Activated effector memory CD4-positive, alpha-beta T cell treated with Interleukin-2 at 50 U/mL for 16 hours (primary cell): ENCODE measurements around the gene CALN1.

Source experiments
- DNase-seq: peaks from one replicate; pipeline ENCODE4 v3.0.0-alpha.2; 2020

CALN1 gene

DNA sequence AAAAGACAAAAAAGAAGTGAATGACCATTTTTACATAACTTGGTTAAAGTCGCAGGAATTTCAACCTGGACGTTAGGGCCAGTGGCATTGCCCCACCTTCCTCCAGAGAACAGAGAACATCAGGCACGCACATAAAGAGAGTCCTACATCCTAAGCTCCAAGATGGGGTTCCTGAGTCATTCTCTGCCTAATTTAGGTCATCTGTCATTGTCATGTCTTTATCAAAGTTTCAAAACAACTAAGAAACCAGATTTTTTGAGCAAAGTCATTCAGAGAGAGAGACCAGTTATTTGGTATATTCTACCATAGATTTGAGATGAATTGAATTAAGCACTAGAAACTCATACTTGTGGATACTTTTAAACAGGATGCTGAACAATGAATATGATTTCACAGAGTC lies 241.7 kb downstream of the CALN1 start:
- no peak for DNase-seq

DNA sequence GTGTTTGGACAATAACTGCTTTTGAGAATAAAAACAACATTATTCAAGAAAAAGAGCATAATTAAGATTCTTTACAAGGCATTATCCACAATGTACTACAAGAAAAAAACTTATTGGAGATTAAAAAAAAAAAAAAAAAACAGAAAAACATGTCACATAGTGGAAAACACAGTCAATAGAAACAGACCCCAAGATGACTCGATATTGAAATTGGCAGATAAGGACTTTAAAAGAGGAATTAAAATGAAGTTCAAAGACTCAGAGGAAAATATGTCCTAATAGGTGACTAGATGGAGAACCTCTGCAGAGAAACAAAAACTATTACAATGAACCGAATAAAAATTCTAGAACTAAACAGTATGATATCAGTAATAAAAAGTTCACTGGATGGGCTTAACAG lies 248.9 kb downstream of the CALN1 start:
- no peak for DNase-seq

DNA sequence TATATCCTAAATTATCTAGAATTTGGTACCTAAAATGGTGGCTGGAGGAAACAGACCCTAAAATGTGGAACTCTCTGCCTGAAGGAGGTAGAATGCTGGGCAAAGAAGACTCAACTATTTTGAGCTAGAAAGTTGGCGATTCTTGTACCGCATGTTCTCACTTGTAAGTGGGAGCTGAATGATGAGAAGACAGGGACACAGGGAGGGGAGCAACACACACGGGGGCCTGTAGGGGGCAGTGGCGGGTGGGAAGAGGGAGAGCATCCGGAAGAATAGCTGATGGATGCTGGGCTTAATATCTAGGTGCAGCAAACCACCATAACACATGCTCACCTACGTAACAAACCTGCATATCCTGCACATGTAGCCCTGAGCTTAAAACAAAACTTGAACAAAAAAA lies 250.6 kb downstream of the CALN1 start:
- DNase-seq, result no peak

DNA sequence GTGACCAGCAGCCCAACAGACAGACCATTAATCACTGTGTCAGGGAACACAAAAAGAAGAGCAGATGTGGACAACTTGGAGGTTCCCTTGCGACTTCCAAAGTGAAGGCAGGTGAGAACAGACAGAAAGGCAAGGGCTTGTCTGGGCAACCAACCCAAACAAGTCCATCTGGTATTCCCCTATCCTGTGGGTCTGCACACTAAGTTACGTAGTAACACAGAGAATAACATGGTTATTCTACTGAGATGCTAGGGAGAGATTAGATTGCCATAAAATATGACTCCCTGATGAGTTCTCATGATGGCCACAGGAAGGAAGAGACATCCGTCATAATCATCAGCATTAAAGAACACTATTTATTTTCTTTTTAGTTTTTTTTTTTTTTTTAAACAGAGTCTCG lies 252.2 kb downstream of the CALN1 start:
- no peak for DNase-seq

DNA sequence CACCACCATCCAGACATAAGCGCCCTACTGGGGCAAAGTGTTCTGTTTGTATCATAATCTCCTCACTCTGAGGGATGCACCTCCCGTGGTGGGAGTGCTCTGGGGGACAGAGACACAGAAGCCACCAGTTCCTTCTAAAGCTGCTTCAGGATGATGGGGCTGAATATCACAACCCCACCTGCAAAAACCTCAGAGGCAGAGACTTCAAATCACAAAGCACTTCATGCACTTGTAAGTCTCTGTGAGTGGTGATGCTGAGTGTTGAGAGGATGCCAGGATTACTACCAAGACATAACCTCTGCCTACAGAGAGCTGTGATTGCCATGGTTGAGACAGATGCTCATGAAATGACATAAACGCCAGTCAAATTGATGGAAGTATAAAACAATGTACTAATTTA lies 255.5 kb downstream of the CALN1 start:
- no peak for DNase-seq

DNA sequence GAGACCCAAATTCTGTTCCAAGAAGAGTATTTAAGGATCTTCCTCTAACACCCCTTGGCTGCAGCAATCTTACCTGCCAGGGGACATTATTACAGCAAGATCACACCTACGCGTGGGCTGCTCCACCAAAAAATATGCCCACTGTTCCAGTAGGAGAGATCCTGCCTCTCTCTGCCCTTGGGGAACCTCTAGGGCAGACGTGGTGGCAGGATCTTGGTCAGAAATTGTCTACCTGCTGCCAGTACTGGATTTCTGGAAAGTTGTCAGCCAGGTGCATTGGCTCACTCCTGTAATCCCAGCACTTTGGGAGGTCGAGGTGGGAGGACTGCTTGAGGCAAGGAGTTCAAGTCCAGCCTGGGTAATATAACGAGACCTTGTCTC lies 259.0 kb downstream of the CALN1 start:
- no peak for DNase-seq

GRCh38 chr7:72152161-72153131 lies 259.7 kb downstream of the CALN1 start:
- no peak for DNase-seq

- DNase-seq, result no peak
These were observed 271.6 kb downstream of the CALN1 start for GRCh38 chr7:72140566-72140965.

GRCh38 chr7:72127136-72127535 lies 285.0 kb downstream of the CALN1 start:
- DNase-seq, result no peak

DNA sequence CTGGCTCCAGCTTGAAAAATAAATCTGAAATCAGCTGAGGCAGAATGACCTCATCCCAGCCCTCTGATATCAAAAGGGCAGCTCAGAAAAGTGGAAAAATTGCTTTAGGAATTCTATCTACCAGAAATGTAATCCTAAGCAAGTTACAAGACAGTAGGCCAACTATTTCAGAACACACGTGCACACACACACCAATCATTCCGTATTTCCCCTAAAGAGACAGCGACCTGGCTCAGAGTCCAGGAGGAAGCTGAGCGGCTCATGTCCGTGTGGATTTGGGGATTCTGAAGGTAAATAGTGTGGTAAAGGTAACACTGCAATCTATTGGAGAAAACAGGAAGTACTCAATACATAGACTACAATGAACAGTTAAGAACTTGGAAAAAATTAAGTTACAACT lies 288.2 kb downstream of the CALN1 start:
- no peak for DNase-seq

DNA sequence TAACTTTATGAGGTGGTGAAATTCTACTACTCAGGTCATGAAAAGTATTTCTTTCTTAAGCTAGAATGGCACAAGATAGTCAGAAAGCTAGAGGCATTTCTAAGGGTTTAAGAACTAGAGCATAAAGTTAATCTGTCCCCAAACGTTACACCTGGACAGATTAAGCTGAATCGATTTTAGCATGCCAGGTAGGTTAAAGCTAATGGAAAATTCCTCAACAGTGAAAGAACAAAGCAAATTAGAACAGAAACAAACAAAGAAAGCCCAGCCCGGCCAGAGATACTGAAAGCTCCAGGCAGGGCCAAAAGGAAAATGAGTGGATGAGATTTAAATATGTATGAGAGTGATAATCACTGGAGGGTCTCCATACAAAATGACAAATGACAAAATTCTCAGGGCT lies 293.8 kb downstream of the CALN1 start:
- DNase-seq, result no peak

- DNase-seq, result no peak
These were observed 298.0 kb downstream of the CALN1 start for GRCh38 chr7:72114129-72114528.

GRCh38 chr7:72112992-72113391 lies 299.1 kb downstream of the CALN1 start:
- DNase-seq, result no peak

DNA sequence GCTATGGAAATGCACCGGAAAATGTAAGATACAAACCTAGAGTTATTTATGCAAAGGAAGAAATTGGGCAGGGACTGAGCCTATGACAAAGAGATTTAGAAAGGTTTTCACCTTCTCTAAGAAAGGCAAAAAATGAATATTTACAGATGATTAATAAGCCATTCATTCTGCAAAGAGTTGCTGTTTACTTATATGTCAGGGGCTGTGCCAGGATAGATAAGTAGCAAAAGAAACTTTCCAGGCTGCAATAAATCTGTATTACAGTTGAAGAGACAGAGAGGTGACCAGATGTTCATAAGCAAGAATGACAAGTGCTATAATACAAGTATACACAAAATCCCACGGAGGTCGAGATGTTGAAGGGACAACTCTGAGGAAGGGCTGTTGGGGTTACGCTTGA lies 299.6 kb downstream of the CALN1 start:
- DNase-seq, result no peak

DNA sequence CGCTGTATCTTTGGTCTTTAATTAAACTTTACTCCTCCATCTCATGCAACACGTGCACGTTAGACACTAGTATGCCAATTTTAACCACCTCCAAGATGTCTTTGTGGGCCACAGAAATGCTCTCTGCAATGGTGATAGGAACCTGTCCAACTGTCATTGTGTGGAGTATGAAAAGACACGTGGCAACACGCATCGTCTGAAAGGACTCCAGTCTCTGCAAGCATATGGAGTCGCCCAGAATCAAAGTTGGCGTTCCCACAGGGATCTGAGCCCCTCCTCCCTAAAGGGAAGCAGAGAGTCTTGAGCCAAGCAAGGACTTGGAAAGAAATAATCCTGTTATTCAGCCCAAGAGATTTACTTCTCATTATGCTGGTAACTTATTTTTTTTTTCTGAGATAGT lies 301.1 kb downstream of the CALN1 start:
- no peak for DNase-seq

- DNase-seq, result no peak
These were observed 302.6 kb downstream of the CALN1 start for GRCh38 chr7:72109566-72109965.

GRCh38 chr7:72106405-72106804 lies 305.7 kb downstream of the CALN1 start:
- no peak for DNase-seq

GRCh38 chr7:72101444-72101843 lies 310.7 kb downstream of the CALN1 start:
- DNase-seq, result no peak

DNA sequence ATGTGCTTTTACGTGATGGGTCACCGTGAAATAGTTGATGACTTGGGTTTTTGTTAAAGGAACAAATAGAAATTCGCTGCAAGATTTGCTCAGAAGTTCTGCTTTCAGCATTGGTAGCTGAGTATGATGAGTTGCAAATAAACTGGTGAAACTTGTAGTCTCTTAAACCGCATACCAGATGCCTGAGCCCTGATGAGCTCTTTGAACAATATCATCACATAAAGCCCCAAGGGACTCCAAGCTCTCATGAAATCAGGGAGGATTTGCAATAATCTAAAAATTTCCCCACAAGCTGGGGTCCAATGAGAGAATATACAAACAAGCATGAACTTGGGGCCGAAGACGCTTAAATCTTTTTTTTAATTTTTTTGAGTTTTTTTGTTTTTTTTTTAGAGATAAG lies 312.4 kb downstream of the CALN1 start:
- DNase-seq, result no peak

DNA sequence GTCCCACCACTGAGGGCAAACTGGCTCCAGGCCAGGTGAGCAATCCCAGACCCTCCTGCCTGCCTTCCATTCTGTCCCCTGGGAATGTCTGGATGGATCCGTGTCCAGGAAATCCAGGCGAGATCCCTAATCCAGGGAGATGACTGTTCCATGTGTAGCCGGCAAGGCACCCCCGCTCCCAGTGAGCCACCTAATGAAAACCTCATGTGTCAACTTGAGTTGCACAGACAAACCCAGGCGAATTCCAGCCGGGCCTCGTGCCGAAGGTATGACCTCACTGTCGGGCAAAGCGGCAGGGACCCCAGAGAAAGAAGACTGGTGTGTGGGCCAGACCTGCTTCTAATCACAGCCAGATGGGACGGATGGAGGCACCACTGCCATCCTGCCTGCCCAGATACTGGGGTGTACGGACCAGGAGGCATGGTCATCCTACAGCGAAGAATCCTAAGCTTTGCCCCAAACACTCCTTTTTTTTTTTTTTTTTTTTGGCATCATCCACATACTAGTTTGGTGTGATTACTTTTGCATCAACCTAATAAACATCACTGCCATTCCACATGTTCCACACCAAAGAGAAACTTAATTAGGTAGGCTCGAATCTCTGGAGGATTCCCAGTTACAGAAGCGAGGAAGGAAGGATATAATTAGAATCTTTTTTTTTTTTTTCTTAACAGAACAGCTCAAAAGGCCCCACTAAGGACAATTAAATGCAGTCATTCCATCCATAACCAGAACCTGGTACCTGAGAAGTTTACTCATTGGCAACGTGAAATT lies 313.1 kb downstream of the CALN1 start:
- DNase-seq, result no peak

GRCh38 chr7:72097226-72097625 lies 314.9 kb downstream of the CALN1 start:
- DNase-seq, result no peak

DNA sequence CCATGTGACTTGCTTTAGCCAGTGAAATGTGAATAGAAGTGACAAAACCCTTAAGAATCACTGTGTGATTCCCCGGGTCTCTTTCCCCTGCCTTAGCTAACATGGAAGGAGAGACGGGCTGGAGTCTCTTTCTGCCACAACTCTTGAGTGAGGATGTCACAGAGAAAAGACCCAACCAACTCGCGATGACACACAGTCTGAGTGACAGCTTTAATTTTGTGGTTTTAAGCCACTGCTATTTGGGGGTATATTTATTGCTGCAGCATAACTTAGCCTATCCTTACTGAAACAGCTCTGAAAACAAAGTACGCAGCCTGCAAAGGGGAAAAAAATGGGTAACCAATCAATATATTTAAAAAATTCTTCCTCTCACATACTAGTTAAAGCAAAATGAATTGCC lies 319.4 kb downstream of the CALN1 start:
- DNase-seq, result no peak

- DNase-seq, result no peak
These were observed 324.2 kb downstream of the CALN1 start for GRCh38 chr7:72087926-72088325.

GRCh38 chr7:72080865-72081510 lies 331.1 kb downstream of the CALN1 start:
- no peak for DNase-seq
